GM18858 (cell line): ENCODE results near the gene PPL.

ENCODE experiments used
- ATAC-seq: cut with Tn5 transposase; IDR thresholded peaks from one replicate; pipeline ENCODE4 v1.9.1; 2021; ENCODE audit not compliant: unreplicated experiment

Gene PPL

DNA sequence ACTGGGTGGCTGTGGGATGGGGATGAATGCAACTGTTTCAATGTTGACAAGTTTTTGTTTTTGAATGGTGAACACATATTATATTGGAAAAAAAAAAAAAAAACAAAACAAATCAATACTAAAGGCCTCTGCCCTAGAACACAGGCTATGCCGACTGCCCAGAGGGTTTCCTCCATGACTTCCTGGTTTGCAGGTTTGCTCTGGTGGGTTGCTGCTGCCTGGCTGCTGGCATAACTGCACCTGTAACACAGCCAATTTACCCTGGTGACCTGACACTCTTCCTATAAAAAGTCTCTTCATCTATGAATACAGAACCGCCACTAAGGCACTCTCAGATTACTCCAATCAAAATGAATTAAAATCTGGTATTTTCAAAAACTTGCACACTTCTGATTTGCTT is 100.2 kb downstream of the PPL start:
- no peak for ATAC-seq

DNA sequence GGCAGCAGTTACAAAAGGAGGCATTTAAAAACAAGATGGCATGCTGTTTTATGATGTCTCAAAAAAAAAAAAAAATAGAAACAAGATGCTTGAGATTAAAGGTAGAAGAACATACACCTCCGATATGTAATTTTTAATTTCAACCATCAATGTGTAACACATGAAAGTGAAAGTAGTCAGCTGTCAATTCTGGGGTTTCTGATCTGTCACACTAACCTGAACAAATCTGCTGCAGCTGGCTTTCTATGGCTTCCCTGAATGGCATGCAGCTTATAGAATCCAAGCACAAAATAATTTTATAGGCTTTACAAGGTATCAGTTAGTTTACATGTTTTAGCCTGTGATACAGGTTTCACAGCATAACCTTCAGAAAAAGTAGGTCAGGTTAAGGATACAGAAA is 103.4 kb downstream of the PPL start:
- no peak for ATAC-seq

DNA sequence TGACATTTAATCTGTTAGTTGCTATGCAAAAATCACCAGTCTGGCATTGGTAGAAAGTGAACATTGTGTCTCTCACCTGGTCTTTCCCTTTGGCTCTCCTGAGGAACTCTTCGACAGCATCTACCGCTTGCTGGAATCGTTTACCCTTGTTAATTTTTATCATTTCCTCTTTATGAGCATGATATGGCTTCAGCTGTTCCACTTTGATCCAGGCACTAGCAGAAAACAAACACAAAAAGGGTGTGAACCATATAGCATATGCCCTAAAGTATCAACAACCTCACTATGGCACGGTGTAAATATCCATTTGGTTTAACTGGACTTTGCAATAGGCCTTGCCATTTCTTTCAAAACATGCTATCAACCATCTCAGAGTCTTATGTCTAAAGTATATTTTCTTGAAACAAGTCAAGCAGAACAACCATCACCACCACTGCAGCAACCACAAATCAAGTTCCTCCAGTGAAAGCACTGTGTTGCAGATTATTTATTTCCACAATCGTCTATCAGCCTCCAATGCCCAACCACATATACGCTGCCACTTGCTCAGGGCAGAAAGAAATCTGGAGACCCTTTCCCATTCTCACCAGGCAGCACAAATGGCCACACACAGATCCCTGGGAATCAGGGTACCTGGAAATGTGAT is 104.1 kb downstream of the PPL start:
- ATAC-seq = no peak
